HG03432 (cell line): Measurements from ENCODE around the gene TBC1D9B.

ENCODE experiments used
- ATAC-seq: cut with Tn5 transposase; IDR thresholded peaks from one replicate; pipeline ENCODE4 v1.9.1; 2021; ENCODE audit warnings: mild to moderate bottlenecking, moderate library complexity; ENCODE audit not compliant: unreplicated experiment

Gene TBC1D9B

DNA sequence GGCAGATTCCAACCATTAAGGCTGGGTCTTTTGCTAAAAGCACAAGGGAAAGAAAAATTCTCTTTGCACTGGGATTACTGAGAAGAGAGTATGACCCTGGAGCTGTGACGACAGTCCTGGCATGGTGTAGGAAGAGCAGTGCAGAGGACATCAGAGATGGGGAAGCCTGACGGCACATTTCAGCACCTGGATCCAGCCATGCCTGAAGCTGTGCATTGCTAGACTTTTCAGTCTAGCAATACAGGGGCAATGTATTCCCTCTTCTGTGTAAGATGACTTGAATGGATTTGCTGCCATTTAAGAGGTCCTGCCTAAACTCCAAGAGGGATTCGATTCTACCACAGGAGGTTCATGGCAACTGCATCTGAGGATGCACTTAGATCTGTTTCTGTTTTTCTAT lies 36.7 kb downstream of the TBC1D9B start:
- no peak for ATAC-seq

DNA sequence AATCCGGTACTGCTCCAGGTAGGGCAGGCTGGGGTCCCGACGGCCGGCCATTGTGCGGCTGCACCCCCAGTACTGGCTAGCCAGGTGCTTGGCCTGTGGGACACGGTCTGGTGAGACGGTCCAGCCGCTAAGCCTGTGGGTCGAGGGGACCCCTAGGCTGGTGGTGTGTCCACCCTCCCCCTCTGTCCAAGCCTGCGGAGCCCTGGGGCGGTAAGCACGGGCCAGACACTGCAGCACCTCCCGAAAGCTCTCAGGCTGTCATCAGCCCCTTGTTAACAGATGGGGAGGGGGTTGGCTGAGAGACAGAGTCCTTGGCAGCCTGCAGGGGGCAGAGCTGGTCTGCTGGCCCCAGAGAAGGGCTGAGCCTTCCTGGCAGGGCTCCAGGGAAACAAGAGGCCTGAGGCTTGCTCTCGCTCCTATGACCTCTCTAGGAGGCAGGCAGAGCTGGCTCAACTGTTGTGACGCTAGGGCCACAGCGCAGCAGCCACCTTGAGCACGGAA lies 37.2 kb downstream of the TBC1D9B start:
- no peak for ATAC-seq

DNA sequence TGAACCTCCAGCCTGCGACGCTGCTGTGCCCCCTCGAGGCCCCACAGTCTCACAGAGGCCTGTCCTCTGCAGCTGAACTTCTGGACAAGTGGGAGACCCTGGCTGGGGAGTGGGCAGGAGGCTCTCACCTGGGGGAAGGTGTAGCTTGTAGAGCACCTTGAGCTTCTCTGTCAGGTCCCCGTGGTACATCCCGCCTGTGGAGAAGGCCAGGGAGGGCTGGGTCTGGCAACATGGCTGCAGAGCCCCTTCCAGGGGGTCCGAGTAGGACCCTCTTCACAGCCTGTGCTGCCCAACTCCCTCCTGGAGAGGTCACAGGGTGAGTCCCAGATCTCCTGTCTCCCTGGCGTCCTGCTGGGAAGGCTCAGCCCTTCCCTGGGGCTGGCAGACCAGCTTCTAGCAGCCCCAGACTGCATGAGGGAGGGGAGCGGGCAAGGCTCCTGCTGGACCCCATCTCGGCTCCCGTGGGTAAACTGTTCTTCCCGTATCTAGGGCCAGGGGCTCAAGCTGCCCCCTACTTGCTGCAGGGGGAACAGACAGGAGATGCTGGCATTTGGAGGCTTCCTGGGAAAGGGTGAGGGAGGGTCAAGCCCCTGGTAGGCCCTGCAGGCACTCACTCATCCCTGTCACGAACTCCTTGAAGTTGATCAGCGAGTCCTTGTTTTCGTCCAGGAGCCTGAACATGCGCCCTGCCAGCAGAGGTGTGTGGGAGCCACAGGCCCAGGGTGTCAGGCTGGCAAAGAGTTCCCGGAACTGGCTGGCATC lies 37.9 kb downstream of the TBC1D9B start:
- ATAC-seq, result no peak

DNA sequence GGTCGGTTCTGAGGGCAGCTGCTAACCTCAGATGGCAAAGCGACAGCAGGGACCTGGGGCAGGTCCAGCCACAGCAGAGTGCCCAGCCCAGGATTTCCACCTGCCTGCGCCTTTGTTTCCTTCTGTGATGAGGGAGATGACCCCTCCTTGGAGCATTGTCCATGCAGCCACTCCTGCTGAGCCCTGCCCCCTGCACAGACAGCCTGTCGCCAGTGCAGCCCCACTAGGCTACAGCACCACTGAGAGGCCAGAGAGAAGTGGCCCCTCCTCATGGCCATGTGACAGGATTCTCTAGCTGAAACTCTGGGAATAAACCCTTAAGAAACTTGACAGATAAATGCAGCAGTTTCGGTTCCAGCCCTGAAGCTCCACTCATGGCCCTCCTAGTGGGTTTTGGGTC lies 38.6 kb downstream of the TBC1D9B start:
- ATAC-seq, result no peak

DNA sequence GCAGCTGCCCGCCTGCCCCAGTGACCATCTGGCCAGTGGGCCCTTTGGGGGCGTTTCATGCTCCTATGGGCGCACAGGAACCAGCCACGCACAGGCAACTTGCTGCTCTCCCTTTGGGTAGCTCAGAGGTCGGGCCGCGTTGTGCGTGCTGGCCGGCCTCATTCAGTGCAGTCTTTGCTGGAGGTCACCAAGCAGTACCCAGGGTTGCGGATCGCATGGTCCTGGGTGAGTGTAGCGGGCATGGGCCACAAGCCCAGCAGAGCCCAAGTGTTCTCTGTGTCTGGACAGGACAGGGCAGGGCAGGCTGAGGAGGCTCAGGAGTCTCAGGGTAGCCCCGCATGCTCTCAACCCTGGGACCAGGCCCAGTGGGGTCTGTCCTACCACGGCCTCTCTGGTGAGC lies 39.2 kb downstream of the TBC1D9B start:
- no peak for ATAC-seq

DNA sequence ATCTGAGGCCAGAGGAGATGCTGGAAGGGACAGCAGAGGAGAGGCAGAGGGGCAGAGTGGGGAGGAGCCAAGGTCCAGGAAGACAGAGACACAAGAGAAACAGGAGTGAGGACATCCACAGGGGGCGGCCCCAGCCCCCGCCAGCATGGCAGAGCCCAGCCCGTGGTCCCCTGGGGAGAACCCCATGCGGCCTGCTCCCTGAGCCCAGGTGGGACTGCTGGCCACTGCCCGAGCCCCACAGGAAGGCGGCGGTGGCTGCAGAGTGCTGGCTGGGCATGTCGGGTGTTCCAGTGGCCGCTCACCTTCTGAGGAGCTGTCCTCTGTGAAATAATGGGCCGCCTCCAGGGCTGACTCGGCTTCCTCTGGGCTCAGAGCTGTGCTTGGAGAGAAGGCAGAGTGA lies 40.2 kb downstream of the TBC1D9B start:
- no peak for ATAC-seq

DNA sequence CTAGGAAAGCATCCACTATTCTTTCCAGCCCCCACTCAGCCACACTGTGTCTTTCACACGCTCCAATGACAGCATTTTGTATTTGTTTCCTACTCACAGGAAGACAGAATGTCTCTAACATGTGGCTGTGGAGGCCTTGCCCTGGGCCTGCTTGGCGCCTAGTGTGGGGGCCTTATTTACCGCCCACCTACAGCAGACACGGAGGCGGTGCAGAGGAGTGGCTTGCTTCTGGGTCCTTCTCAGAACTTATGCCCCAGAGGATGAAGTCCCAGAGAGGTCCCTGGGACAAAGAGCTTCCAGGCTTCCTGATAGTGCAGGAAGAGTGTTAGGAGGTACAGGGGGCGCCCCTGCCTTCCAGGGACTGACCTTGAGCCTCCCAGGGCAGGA lies 40.6 kb downstream of the TBC1D9B start:
- ATAC-seq, result no peak

DNA sequence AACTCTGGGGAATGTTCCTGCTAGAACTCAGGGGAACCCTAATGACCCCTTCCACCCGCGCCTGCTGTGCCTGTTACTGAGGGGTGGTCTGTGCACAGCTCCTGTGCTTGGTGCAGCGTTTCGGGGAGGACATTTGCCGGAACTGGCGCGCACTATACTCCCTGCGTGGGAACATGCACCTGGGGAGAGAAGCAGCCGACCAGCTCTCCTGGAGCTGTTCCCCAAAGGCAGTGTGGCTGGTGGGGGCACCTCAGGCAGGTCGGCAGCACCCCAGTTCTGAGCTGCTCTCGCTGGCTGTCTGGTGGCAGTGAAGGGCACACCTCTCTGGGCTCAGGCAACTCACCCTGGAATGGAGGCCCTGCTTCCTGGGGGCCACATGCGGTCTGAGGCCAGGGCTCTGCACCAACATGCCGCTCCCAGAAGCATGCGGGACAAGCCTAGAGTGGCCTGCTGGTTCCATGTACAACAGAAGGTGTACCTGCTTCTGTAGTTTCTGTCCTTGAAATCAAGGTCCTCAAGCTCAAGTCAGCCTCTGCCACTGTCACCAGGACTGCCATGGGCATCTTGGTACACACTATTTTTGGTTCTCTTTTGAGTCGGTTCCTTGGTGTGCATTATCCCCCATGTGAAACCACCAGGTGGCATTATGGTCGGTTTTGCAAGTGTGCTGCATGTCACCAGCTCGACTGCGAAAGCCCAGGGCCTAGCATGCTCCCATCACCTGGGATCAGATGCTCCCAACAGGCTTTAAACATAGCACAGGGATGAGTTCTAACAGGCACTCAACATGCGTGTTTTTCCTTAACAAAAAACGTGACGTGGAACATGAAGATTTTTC lies 41.2 kb downstream of the TBC1D9B start:
- ATAC-seq, result no peak

DNA sequence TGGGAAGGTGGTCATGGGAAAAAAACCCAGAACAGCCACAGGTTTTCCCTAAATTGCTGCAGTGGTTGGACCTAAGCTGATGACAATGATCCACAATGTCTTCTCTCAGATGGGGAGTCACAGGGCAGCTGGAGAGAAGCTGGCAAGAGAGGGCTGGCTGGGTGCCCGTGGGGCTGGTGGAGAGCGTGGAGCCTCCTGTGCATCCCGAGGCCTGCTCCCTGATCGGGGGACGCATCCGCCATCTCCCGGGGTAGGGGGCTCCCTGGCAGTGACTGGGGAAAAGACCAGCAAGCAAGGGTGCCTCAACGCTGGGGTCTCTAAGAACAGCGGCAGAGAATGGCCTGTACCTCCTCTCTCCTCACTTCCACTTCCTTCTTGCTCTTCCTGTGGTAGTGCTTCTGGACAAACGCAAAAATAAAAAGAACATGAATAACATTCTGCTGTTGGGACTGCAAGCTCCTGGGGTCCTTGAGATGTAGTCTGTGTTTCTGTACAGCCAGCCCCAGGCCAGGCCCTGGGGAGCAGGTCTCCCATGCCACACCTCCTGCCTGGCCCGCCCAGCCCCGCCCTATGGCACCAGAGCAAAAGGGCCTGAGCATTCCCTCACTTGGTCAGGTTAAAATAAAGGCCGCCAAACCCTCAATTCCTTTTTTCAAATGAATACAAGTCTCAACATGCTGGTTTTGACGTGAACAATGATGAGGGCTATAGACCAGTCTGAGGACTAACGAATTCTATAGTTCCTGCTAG lies 42.0 kb downstream of the TBC1D9B start:
- ATAC-seq, result no peak

DNA sequence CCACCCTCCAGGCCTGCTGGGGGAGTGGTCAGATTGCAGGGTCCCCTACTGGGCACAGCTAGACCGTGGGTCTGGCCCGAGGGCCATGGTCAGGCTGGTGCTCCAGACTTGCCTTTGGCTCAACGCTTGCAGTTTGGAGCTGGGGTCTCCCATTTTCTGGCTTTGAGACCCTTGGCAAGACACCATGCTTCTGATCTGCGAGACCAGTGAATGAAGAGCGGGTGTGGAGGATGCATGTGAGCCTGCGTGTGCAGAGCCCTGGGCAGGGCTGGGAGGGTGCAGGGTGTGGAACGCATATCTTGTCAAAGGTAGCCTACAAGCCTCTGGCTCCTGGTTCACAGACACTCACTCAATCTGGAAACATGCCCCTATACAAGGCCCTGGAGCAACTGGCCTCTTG lies 43.0 kb downstream of the TBC1D9B start:
- ATAC-seq, result no peak

DNA sequence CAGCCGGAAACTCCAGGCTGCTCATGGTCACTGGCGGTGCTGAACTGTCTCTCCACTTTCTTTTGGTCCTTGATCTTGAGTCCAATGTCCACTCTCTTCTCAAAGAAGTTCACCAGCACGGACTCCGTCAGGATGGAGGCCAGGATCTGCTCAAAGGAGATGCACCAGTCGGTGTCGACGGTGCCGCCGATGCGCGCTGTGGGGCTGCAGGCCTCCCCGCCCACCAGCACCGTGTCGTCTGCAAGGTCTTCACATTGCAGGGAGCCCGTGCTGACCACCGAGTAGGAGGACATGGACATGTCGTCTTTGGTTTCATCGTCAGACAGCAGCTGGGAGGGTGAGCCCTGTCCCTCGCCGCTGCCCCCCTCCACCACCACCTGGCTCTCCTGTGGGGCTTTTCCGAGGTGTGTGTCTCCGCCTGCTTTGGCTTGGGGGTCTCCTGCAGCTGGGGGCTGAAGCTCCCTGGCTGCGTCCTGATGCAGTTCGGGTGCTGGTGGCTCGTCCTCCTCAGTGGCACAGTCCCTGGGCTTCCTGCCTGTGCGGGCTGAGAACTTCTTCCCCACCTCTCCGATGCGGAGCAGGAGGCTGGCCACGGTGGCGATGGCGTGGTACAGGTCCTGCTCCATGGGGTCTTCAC lies 44.1 kb downstream of the TBC1D9B start:
- ATAC-seq, result no peak

DNA sequence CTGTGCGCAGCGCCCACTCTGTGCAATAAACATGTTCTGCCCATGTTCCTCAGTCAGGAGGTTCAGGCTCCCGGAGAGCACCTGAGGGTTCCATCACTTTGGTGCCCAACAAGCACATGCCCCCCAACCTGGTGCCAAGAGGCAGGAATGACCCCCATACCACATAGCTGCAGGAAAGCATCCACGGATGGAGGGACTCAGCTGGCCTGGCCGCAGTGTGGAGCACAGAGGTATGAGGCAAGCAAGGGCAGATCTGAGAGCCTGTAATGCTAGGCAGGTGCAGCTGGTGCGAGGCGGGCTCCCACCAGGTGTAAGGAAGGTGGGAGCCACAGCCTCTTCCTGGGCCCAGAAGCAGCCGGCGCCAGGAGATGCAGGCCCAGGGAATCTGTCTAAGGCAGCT lies 44.8 kb downstream of the TBC1D9B start:
- ATAC-seq, result no peak

DNA sequence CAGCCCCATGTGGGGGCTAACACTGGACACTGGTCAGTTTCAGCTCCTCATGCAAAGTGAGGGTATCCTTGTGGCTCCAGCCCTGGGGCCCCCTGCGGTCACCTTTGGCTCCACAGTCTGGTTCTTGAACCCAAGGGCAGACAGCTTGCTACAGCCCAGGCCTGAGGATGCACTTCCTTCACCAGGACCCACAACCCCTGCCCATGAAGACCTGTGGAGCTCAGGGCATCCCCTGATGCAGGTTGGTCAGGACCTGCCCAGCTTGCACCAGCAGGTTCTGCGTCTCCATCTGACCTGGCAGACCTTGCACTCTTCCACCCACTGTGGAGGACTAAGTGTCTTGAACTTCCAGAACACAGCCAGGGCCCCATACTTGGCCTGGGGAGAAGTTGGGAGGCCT lies 45.4 kb downstream of the TBC1D9B start:
- no peak for ATAC-seq

DNA sequence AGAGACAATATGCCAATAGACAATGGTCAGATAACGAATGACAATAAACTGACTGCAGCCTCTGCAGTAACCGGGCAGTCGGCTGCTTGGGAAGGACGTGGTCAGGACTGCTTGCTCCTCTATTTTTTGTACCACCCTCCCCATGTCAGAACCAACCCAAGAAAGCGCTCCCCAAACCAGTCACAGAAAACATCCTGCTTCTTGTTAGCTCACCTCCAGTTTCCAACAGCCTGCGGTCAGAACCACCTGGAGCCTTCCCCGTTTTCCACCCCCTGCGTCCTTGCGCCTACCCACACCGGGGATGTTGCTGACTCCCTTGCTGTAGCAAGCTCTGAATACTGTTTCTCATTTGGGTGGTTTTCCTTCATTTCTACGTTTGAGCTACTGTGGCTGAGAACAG lies 47.4 kb downstream of the TBC1D9B start:
- ATAC-seq, result no peak

DNA sequence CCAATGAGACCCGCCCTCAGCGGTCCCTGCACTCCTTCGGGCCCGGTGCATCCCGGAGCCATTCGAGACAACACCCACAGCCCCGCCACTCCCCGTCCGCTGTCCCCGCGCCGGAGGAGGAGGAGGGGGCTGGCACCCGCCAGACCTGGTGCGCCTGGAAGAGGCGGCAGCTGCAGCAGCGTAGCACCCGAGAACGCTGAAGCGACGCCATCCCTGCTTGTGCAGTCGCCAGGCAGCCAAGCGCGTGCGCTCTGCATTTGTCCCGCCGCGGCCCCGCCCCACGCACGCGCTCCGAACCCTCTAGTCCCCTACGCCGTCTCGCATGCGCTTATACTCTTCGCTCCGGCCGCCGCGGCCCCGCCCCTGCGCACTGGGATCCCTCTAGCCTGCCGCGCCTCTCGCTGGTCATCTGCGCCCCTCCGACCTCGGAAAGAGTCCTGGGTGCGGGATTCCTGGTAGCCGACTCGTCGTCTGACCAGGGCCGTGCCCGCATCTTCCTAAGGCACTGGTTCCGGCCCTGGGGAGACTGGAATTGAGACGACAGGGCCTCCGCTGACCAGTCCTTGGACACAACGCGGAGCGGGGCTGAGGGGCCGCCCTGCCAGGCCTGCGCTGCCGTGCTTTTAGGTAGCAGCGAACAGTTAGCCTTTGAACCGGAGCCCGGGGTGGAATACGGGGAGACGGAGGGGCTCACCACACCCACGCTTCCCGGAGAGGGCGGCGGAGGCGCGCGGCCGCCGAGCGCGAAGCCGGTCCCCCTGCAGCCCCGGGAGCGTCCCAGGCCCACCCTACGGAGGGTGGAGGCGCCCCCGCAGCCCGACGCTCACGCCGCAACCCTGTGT lies 48.9 kb downstream of the TBC1D9B start, which contains the start of gene MRNIP:
Gene MRNIP, minus strand, starts transcription at position 232 of the 842 bp plus-strand sequence. Its CDS starts 21 bp downstream, at position 211.
- peak; percentile 97 for ATAC-seq

DNA sequence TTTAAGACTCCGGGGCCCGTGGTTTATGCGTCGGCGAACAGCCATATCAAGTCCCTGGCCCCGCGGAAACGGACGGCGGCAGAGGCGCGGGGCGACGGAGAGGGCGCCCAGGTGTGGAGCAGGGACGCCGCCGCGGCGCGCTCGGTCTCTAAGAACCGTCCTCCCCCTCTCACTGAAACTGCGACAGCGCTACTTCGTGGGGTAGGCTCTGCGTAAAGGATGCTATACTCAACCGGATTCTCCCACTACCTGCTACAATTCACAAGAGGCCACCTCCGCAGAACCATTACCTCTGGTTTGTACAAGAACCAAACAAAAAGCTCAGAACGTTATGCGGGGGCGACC lies 49.5 kb downstream of the TBC1D9B start:
- peak; percentile 45 for ATAC-seq

DNA sequence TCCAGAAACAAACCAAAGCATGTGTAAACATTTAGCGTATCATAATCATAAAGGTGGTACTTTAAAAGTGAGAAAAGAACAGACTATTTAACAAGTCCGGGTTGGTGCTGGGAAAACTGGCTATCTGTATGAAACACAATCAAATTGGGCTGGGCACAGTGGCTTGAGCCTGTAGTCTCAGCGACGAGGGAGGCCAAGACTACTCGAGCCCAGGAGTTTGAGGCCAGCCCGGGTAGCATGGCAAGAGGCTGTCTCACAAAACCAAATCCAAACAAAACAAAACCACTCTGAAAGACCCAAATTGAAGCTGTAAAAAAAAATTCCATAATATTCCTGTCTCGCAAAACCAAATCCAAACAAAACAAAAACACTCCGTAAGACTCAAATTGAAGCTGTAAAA lies 53.3 kb downstream of the TBC1D9B start:
- no peak for ATAC-seq

DNA sequence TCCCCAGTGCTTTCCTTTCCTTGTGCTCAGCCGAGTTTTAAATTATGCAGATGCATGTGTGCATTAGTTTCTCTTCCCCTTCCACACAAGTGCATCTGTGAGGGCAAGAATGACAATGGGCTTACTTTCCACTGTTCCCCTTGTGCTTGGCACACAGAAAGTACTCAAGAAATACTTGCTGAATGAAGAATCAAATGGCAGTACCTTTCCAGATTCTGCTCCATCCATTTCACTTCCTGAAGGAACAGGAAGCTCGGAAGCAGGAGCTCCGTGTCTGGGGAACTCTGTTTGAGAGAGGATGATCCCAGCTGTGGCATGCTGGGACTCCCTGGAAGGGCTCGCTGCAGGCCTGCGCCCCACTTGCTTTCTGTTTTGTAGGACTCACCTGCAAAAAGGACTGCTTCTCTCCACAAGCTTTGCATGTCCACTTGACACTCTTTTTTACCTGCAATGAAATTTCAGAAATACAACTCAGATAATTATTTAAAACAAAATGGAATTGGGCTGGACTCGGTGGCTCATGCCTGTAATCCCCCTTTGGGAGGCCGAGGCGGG lies 54.6 kb downstream of the TBC1D9B start:
- peak; percentile 76 for ATAC-seq

DNA sequence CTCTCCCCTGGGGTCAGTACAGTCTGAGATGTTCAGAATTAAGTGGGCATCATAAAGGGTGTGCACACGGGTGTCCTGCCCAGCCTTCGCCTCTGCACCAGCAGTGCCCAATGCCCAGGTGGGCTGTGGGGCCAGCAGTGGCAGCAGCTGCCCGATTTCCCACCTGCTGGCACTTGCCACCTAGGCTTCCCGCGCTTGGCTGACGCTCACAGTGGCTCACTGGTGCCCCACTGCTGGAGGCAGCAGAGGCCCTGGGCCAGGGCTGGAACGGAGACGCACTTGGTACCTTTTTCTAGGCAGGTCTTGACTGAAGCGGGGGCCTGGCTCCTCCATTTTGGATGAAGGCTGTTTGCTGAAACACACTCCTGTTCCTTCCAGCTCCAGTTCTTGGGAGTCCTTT lies 66.1 kb downstream of the TBC1D9B start:
- no peak for ATAC-seq

DNA sequence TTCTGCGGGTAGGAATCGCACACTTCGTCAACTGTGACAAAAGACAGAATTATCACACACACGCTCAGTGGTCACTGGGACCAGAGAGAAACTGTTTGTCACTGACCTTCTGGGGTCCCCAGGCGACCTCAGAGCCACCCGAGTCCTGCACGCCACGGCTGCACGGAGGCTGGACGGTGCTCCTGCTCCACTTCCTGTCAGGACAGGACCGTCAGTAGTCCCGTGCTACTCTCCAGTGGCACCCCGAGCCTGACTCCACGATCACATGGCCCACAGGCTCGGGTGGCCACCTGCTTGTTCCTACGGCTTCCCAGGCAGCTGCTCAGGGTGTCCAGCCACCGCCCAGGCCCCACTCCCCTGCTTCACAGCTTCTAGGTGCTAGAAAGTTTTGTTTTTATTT lies 66.9 kb downstream of the TBC1D9B start:
- no peak for ATAC-seq
